ENCODE results near the gene FAH. TPM values are rescaled to one million over a fixed set of nuclear protein-coding genes. Genes with fewer than 3 reads are reported as not detected.

Gene FAH
- total RNA-seq, 2 donors from 2014 or later = 16.0 to 39.8 TPM

GRCh38 chr15:80207887-80208286 lies 55.1 kb downstream of the FAH start:
- DNase-seq = no peak
- intact Hi-C loops (cut with DNase I) = no loop called here
- H3K27ac ChIP-seq = no peak overlapping the region

DNA sequence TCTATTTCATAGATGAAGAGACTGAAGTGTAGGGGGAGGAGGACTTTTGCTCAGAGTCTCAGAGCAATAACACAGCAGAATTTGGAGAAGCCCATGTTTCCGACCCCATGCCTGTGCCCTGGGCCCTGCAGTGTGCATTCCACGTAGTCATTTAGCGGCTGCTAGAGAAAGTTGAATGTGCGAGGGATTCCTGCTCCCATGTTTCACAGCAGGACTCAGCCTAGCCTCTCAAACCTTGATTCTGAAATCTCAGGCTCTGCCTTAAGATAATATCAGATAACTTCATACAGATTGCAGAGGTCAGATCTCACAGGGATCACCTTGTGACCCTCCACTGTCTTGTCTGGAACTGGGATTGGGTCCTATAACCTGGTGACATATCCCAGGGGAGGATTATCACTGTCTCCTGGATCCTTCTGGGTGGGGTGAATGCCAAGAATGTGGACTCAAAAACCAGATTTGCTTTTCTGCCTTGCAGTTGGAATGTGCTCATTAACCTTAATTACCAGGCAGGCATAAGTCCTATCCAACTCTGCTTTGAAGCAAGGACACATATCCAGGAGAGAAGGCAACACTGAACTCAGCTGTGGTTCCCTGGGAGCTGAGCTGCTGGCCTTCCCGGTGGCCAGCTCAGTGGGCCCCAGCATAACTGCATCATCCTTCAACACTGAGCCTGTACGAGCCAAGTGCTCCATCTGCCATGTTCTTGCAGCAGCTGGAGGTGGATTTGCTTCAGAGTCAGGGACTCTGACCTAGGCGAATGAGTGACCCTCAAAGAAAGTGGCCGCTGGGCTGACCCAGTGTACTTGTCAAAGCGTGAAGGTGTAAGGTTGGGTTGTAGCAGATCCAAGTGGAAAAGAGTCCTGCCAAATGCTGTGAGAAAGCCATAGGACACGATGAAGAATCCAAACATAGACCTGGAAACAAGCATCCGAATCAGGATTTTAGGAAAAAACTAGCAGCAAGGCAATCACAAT lies 56.2 kb downstream of the FAH start:
- Histone ChIP-seq H3K4me3 (no peak overlapping the region), H3K9ac (ENCODE audit: low read depth in 2 of 2, low read length in 2 of 2) (no peak overlapping the region), H3K4me1 (no peaks in the 10 kb centered on the region), H3K27me3 (no peaks in the 10 kb centered on the region), H3K9me3 (no peaks in the 10 kb centered on the region), H3K36me3 (no peaks in the 10 kb centered on the region), H3K27ac (no peak overlapping the region)
- intact Hi-C loops (cut with DNase I) = no loop called here
- TF ChIP-seq, protein P1, sequence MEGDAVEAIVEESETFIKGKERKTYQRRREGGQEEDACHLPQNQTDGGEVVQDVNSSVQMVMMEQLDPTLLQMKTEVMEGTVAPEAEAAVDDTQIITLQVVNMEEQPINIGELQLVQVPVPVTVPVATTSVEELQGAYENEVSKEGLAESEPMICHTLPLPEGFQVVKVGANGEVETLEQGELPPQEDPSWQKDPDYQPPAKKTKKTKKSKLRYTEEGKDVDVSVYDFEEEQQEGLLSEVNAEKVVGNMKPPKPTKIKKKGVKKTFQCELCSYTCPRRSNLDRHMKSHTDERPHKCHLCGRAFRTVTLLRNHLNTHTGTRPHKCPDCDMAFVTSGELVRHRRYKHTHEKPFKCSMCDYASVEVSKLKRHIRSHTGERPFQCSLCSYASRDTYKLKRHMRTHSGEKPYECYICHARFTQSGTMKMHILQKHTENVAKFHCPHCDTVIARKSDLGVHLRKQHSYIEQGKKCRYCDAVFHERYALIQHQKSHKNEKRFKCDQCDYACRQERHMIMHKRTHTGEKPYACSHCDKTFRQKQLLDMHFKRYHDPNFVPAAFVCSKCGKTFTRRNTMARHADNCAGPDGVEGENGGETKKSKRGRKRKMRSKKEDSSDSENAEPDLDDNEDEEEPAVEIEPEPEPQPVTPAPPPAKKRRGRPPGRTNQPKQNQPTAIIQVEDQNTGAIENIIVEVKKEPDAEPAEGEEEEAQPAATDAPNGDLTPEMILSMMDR (IDR thresholded peaks at IDR 0.05) = no peak
- no peak for DNase-seq

More at GRCh38 chr15:80207887-80208286, 55.1 kb downstream of the FAH start:
- no peak overlapping the region for H3K9ac ChIP-seq (ENCODE audit: low read depth in 2 of 2, low read length in 2 of 2)
- H3K4me3 ChIP-seq = no peak overlapping the region
- H3K9me3 ChIP-seq = no peaks in the 10 kb centered on the region
- TF ChIP-seq, protein P1 (IDR thresholded peaks at IDR 0.05) = no peak
- no peaks in the 10 kb centered on the region for H3K36me3 ChIP-seq
- no peaks in the 10 kb centered on the region for H3K4me1 ChIP-seq
- H3K27me3 ChIP-seq = no peaks in the 10 kb centered on the region

GRCh38 chr15:80210611-80211573 lies 58.1 kb downstream of the FAH start:
- no peak overlapping the region for H3K9ac ChIP-seq (ENCODE audit: low read depth in 2 of 2, low read length in 2 of 2)
- TF ChIP-seq, protein P1 (IDR thresholded peaks at IDR 0.05) = no peak
- no peaks in the 10 kb centered on the region for H3K9me3 ChIP-seq
- H3K4me1 ChIP-seq = no peaks in the 10 kb centered on the region
- H3K27ac ChIP-seq = no peak overlapping the region
- H3K27me3 ChIP-seq = no peaks in the 10 kb centered on the region
- H3K4me3 ChIP-seq = no peak overlapping the region
- peak; percentile 30 for DNase-seq
- intact Hi-C loops (cut with DNase I) = no loop called here
- no peaks in the 10 kb centered on the region for H3K36me3 ChIP-seq

- DNase-seq = no peak
- Histone ChIP-seq H3K27me3 (no peaks in the 10 kb centered on the region), H3K9me3 (no peaks in the 10 kb centered on the region), H3K9ac (ENCODE audit: low read depth in 2 of 2, low read length in 2 of 2) (no peak overlapping the region), H3K36me3 (no peaks in the 10 kb centered on the region), H3K4me1 (no peaks in the 10 kb centered on the region), H3K4me3 (no peak overlapping the region), H3K27ac (no peak overlapping the region)
- TF ChIP-seq, protein P1 (IDR thresholded peaks at IDR 0.05) = no peak
- intact Hi-C loops (cut with DNase I) = no loop called here
Measured at GRCh38 chr15:80211976-80212375, 59.2 kb downstream of the FAH start.

GRCh38 chr15:80214910-80215309 lies 62.1 kb downstream of the FAH start:
- Histone ChIP-seq H3K27ac (no peak overlapping the region), H3K27me3 (no peaks in the 10 kb centered on the region), H3K4me3 (no peak overlapping the region), H3K9ac (ENCODE audit: low read depth in 2 of 2, low read length in 2 of 2) (no peak overlapping the region), H3K9me3 (no peaks in the 10 kb centered on the region), H3K36me3 (no peaks in the 10 kb centered on the region), H3K4me1 (no peaks in the 10 kb centered on the region)
- TF ChIP-seq, protein P1 (IDR thresholded peaks at IDR 0.05) = no peak
- no peak for DNase-seq
- intact Hi-C loops (cut with DNase I) = no loop called here

Data from colonic mucosa (tissue), 4 donors.